Epithelial cell of esophagus (primary cell): Measurements from ENCODE around the gene BNC2.
A peak's percentile ranks its signal among the peaks of the same experiment; 100 is the strongest.

Source experiments
- DNase-seq: peaks from one replicate; pipeline ENCODE4 v3.0.0; 2010; ENCODE audit warnings: low read depth
- H3K4me3 ChIP-seq: 2 replicates; pipeline ENCODE4 v1.5.1; 2011; ENCODE audit warnings: mild to moderate bottlenecking, low read length, control low read depth
- CTCF ChIP-seq: IDR thresholded peaks from 2 replicates; pipeline ENCODE4 v1.5.1; 2011; ENCODE audit warnings: low read depth, mild to moderate bottlenecking, low read length, control low read depth, inconsistent platforms; ENCODE audit not compliant: insufficient read depth; ENCODE audit errors: missing control alignments

Gene BNC2

GRCh38 chr9:16384993-16385392, 485.5 kb downstream of the BNC2 start:
- DNase-seq, result no peak
- no peak for TF ChIP-seq CTCF
- H3K4me3 ChIP-seq, result no peak overlapping the region

GRCh38 chr9:16377311-16377710, 493.2 kb downstream of the BNC2 start:
- DNase-seq, result no peak
- H3K4me3 ChIP-seq, result no peak overlapping the region
- TF ChIP-seq CTCF, result no peak

GRCh38 chr9:16371306-16371705, 499.2 kb downstream of the BNC2 start:
- no peak for DNase-seq
- H3K4me3 ChIP-seq, result no peak overlapping the region
- no peak for TF ChIP-seq CTCF

- no peak for TF ChIP-seq CTCF
- DNase-seq, result no peak
Observed at GRCh38 chr9:16370647-16371046, 499.8 kb downstream of the BNC2 start.

GRCh38 chr9:16369427-16369826, 501.0 kb downstream of the BNC2 start:
- no peak for DNase-seq
- H3K4me3 ChIP-seq, result no peak overlapping the region
- no peak for TF ChIP-seq CTCF

More at GRCh38 chr9:16370647-16371046, 499.8 kb downstream of the BNC2 start:
- H3K4me3 ChIP-seq, result no peak overlapping the region

GRCh38 chr9:16368237-16369087, 502.0 kb downstream of the BNC2 start:
- H3K4me3 ChIP-seq, result no peak overlapping the region
- peak; percentile 71 for DNase-seq
- TF ChIP-seq CTCF, result no peak
